ENCODE data around the gene P2RX4. TPM values are rescaled to one million over a fixed set of nuclear protein-coding genes. Genes with fewer than 3 reads are reported as not detected.
"Not testable (repeated sequence)": the region's sequence is repeated elsewhere in the genome, so short reads cannot be mapped to it uniquely, and the experiment has no call there.

P2RX4 gene
- total RNA-seq, 1 experiment from 2014 or later: 11.7 TPM

DNA sequence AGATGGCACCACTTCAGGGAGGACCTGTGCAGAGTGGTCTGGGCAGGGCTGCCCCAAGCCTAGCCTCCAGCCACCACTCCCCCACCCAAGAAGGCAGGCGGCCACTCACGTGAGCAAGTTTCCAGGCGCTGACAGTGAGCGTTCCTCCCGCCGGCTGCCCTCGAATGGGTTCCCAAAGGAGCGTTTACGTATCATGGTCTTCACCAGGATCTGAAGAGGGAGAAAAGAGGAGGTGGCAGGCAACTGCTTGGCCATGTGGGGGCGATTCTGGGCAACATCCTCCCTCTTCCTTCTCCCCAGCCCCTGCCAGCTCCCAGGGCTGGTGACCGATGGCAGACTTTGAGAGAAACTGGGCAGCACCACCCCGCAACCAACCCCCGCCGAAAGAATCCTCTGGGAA lies 35.1 kb downstream of the P2RX4 start:
- DNase-seq (ENCODE audit: low read depth): no peak

DNA sequence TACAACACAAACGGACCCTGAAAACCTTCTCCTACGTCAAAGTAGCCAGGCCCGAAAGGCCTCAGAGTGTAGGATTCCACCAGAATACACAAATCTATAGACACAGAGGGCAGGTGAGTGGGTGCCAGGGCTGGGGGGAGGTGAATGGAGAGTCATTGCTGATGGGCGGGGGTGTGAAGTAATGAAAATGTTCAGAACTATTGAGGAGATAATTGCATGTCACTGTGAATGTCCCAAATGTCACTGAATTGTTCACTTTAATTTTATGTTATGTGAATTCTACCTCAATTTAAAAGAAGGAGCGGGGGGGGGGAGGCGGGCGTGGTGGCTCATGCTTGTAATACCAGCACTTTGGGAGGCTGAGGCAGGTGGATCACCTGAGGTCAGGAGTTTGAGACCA lies 36.0 kb downstream of the P2RX4 start:
- DNase-seq (ENCODE audit: low read depth): no peak

GRCh38 chr12:121246893-121247557 lies 37.1 kb downstream of the P2RX4 start:
- DNase-seq (ENCODE audit: low read depth): no peak

GRCh38 chr12:121248622-121249021 lies 38.7 kb downstream of the P2RX4 start:
- no peak for DNase-seq (ENCODE audit: low read depth)

DNA sequence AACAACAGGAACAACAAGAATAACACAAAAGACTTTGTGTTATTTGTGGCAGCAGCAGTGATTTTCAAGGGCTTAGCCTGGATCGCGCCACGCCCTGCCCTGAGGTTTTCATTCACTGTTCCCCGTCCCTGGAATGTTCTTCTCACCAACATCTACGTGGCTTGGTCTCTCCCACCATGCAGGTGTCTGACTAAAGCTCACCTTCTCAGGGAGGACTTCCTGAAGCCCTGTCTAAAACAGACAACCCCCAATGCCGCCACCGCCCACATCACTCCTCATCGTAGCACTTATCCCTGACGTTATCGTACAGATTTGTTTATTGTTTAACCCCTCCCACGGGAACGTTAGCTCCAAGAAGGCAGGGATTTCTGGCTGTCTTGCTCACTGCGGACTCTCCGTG lies 40.4 kb downstream of the P2RX4 start:
- DNase-seq (ENCODE audit: low read depth): no peak

- no peak for DNase-seq (ENCODE audit: low read depth)
Observed at GRCh38 chr12:121251838-121252237, 41.9 kb downstream of the P2RX4 start.

- no peak for DNase-seq (ENCODE audit: low read depth)
Observed at GRCh38 chr12:121252712-121253345, 42.9 kb downstream of the P2RX4 start.

DNA sequence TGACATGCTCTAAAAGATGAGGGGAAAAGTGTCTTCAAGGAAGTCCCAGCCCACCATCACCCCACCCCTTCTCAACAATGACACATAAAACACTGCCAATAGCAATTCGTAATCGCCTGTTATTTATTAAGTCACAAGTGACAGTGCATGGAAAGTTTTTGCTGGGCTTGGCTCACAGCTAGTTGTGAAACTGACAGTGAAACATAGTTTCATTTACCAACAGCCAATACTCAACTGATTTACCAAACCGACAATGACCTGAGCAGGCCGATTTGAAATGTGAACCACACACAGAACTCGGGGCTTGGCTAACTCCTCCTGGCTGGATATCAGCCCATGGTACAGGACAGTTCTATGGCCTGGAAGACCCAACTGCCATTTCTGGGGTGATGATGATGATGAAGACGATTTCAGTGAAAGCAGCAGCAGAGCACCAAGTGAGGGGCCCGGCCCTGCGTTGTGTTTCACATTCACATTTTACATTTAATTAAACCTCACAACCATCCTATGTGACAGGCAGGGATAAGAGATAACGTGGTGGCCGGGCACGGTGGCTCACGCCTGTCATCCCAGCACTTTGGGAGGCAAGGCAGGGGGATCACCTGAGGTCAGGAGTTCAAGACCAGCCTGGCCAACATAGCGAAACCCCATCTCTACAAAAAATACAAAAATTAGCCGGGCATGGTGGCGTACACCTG lies 43.9 kb downstream of the P2RX4 start:
- DNase-seq (ENCODE audit: low read depth): no peak

DNA sequence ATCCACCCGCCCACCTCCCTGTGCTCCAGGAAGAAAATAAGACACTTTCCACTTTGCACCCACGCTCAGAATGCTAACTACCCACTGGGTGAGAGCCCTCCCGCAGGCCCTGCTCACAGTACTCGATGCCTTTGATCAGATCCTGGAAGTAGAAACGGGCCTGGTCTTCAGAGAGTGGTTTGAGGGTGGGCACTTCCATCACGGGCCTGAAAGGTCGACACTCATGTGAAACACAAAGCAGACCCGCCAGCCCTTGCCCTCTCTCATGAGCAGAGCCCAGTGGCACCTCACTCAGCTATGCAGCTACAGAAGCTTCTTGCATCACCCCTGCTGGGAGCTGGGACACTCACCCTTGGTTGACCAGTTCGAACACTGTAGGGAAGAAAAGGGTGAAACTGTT lies 45.5 kb downstream of the P2RX4 start:
- DNase-seq (ENCODE audit: low read depth): no peak

- not testable (repeated sequence) for DNase-seq (ENCODE audit: low read depth)
Observed at GRCh38 chr12:121257704-121258449, 47.9 kb downstream of the P2RX4 start.

DNA sequence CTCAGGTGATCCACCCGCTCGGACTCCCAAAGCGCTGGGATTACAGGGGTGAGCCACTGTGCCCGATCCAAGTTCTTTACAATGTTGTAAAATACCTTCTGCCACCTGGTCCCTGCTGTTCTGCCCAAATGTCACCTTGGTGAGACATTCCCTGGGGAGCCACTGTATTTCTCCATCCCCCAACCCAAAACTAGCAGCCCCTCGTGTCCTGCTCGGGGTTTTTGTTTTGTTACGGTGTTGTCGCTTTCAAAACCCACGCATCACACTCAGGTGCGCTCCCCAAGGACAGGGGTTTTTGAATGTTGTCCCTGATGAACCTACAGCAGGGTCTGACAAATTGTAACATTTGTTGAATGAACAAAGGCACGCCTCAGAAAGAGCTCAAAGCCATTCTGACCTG lies 49.1 kb downstream of the P2RX4 start:
- DNase-seq (ENCODE audit: low read depth): no peak

DNA sequence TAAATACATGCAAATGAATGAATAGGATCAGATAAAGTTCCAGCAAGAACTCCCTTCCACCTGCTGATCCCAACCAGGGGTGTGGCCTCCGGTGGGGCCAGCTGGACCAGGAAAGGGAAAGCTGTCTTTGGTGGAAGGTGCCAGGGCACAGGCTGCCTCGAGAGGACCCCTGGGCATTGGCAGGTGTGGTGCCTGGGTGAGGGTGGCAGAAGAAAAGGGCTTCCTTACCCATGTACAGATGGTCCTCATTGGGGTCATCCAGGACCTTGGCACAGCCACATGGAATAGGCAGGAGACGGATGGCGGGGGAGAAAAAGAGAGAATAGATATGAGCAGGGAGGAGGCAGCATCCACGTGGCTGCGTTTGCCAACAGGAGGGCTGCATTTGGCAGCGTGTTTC lies 50.2 kb downstream of the P2RX4 start:
- no peak for DNase-seq (ENCODE audit: low read depth)

DNA sequence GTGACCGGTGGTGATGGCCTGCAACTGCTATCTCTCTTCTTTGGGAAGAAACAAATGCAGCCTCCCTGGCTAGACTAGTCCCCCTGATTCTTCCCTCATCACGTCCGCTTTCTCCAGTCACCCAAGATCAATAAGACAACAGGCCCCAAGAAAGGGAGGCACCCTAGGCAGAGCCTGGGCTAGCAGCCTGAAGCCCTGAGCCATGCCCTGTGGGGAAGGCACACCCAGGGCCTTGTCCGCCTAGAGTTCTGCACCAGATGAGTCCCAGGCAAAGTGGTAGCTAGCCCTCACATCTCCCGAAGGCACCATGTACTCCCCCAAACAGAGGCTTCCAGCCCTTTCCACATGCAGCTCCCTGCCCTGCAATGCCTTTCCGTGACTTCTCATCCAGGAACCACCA lies 51.5 kb downstream of the P2RX4 start:
- no peak for DNase-seq (ENCODE audit: low read depth)

DNA sequence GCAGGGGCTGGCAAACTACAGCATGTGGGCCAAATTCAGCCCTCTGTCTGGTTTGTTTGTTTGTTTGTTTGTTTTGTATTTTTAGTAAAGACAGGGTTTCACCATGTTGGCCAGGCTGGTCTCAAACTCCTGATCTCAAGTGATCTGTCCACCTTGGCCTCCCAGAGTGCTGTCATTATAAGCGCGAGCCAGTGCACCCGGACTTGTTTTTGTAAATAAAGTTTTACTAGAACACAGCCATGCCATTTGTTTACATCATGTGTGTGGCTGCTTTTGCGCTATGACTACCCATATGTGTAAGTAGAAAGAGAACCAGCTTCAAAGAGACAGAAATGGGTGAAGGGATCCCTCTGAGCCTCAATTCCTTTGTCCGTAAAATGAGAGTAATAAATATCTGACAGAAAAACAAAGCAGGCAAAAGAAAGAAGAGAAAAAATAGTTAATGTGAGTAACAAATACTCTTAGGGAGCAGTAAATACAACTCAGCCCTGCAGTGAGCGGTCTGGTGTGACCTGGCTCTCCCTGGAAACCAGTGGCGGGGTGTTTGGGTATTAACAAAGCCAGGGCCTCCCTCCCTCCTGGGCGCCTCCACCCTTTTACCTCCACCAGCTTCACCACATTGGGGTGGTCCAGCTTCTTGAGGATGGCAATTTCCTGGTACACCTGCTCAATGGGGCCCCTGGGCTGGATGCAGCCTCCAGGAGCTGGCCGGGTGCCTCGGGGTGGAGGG lies 53.4 kb downstream of the P2RX4 start:
- DNase-seq (ENCODE audit: low read depth): no peak

DNA sequence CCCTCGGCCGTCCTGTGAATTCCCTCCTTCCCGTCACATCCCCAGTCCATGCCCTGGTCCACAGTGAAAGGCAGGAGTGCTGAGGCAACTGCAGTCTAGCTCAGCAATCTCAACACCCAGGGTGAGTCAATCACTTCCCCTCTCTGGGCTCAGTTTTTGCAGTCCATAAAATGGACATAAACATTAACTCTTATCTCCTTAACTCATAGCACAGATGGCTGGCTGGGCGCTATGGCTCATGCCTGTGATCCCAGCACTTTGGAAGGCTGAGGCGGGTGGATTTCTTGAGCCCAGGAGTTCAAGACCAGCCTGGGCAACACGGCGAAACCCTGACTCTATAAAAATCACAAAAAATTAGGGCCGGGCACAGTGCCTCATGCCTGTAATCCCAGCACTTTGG lies 54.2 kb downstream of the P2RX4 start:
- DNase-seq (ENCODE audit: low read depth): no peak

GRCh38 chr12:121264951-121265515 lies 55.1 kb downstream of the P2RX4 start:
- no peak for DNase-seq (ENCODE audit: low read depth)

- no peak for DNase-seq (ENCODE audit: low read depth)
Observed at GRCh38 chr12:121267822-121268221, 57.9 kb downstream of the P2RX4 start.

- no peak for DNase-seq (ENCODE audit: low read depth)
Observed at GRCh38 chr12:121273364-121273896, 63.5 kb downstream of the P2RX4 start.

- DNase-seq (ENCODE audit: low read depth): no peak
Observed at GRCh38 chr12:121274036-121274763, 64.3 kb downstream of the P2RX4 start.

DNA sequence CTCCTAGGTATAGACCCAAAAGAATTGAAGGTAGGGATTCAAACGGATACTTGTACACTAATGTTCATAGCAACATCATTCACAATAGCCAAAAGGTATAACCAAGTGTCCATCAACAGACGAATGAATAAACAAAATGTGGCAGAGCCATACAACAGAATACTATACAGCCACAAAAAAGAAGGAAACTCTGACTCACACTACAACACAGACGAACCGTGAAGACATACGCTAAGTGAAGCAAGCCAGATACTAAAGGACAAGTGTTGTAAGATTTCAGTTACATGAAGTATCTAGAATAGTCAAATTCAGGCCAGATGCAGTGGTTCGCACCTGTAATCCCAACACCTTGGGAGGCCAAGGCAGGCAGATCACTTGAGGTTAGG lies 67.4 kb downstream of the P2RX4 start:
- no peak for DNase-seq (ENCODE audit: low read depth)
